K562 (cell line): Measurements from ENCODE around the gene TPX2. TPM values are rescaled to one million over a fixed set of nuclear protein-coding genes. Genes with fewer than 3 reads are reported as not detected.

Source experiments
- ARID4B ChIP-seq: sonication (generic); formaldehyde crosslinking; IDR thresholded peaks from 2 replicates; pipeline ENCODE4 v1.8.0; 2022; ENCODE audit warnings: mild to moderate bottlenecking, missing genetic modification reagents
- DDX20 ChIP-seq: fragments of 450-650 bp; IDR thresholded peaks from 2 replicates; pipeline ENCODE4 v1.6.1; 2016; ENCODE audit warnings: missing genetic modification characterization, low read depth, mild to moderate bottlenecking, missing compliant biosample characterization, moderate library complexity
- E2F1 ChIP-seq: sonication (generic); formaldehyde crosslinking; IDR thresholded peaks from 2 replicates; pipeline ENCODE4 v1.8.1; 2023; ENCODE audit warnings: mild to moderate bottlenecking, missing genetic modification reagents, moderate library complexity
- E2F3 ChIP-seq: fragments of 250-450 bp; sonication (Bioruptor Pico); IDR thresholded peaks from 2 replicates; pipeline ENCODE4 v1.4.0; 2020; ENCODE audit warnings: mild to moderate bottlenecking
- E2F5 ChIP-seq: sonication (generic); formaldehyde crosslinking; IDR thresholded peaks from 2 replicates; pipeline ENCODE4 v1.8.0; 2022; ENCODE audit warnings: mild to moderate bottlenecking, missing genetic modification reagents
- E4F1 ChIP-seq: fragments of 250-450 bp; sonication (Bioruptor Pico); IDR thresholded peaks from 2 replicates; pipeline ENCODE4 v1.5.0; 2021; ENCODE audit warnings: mild to moderate bottlenecking, borderline replicate concordance
- RB1 ChIP-seq: fragments of 450-650 bp; IDR thresholded peaks from 2 replicates; pipeline ENCODE4 v1.6.1; 2017; ENCODE audit warnings: low read depth, mild to moderate bottlenecking
- SMAD1 ChIP-seq: fragments of 150-350 bp; IDR thresholded peaks from 2 replicates; pipeline ENCODE4 v1.6.1; 2014; ENCODE audit warnings: low read length, low read depth; ENCODE audit not compliant: partially characterized antibody
- SMC3 ChIP-seq: conservative IDR thresholded peaks from 2 replicates; pipeline ENCODE4 v1.6.1; 2011; ENCODE audit warnings: low read depth, low read length, improper control_type of control experiment; ENCODE audit not compliant: insufficient read depth
- ZBTB5 ChIP-seq: fragments of 450-650 bp; IDR thresholded peaks from 2 replicates; pipeline ENCODE4 v1.6.1; 2017; ENCODE audit warnings: antibody characterized with exemption
- ZBTB7A ChIP-seq: IDR thresholded peaks from 2 replicates; pipeline ENCODE4 v1.6.1; 2011; ENCODE audit warnings: low read depth, mild to moderate bottlenecking, low read length, moderate library complexity, borderline replicate concordance; ENCODE audit not compliant: control insufficient read depth
- ZNF274 ChIP-seq: IDR thresholded peaks from 2 replicates; pipeline ENCODE4 v1.6.1; 2011; ENCODE audit warnings: low read depth, mild to moderate bottlenecking, low read length, moderate library complexity, borderline replicate concordance
- ZNF3 ChIP-seq: fragments of 250-450 bp; sonication (Bioruptor Pico); IDR thresholded peaks from 2 replicates; pipeline ENCODE4 v1.5.0; 2021; ENCODE audit warnings: mild to moderate bottlenecking, moderate library complexity
- ZNF408 ChIP-seq: fragments of 250-450 bp; sonication (Bioruptor Pico); IDR thresholded peaks from 2 replicates; pipeline ENCODE4 v1.4.0; 2020; ENCODE audit warnings: low read depth, mild to moderate bottlenecking, moderate library complexity
- ZZZ3 ChIP-seq: fragments of 450-650 bp; IDR thresholded peaks from 2 replicates; pipeline ENCODE4 v1.6.1; 2016; ENCODE audit warnings: antibody characterized with exemption, mild to moderate bottlenecking, moderate library complexity
- polyA plus RNA-seq, 8 experiments: library from polyadenylated mRNA; depleted of rRNA in 4 of 8; stranded (reverse) in 5 of 8; unstranded in 3 of 8; fragments of >200 nt; fragmentation: Nextera tagmentation in 2 of 8; fragmentation: Illumina TruSeq in 1 of 8; extraction: Ambion mirVana in 2 of 8; extraction: Trizol in 1 of 8; gene quantifications; 2 replicates each; pipeline versions ENCODE4 v1.2.1 to v1.2.3, GENCODE V29; 2011 to 2014; ENCODE audit warnings: inconsistent platforms in 1 of 8, missing spikeins in 1 of 8
- total RNA-seq, 7 experiments: library from RNA; depleted of rRNA in 6 of 7; stranded (reverse); fragments of >200 nt in 6 of 7; fragmentation: Illumina TruSeq in 2 of 7; extraction: Trizol in 2 of 7; gene quantifications; 2 replicates each; pipeline versions ENCODE4 v1.2.1 to v1.2.3, GENCODE V29; 2011 to 2021; ENCODE audit warnings: low replicate concordance in 1 of 7

Gene TPX2
- total and polyA plus RNA-seq, 9 of the 15 experiments (the other 6 are each of a cell fraction or from before 2014, with no cell fraction given): 48.0 to 241 (median 133) TPM

- no peak for TF ChIP-seq ARID4B (CRISPR knock-in tag)
- no peak for TF ChIP-seq ZZZ3
- no peak for TF ChIP-seq E2F3 (CRISPR knock-in tag)
- 0 out of 2 replicates have a peak, but pooled peaks have one; percentile 22 for TF ChIP-seq SMC3
- TF ChIP-seq E2F5 (CRISPR knock-in tag): no peak
- TF ChIP-seq E4F1: no peak
- TF ChIP-seq SMAD1: no peak
- TF ChIP-seq RB1: peak; percentile 46; the same call in 1 of the 2 replicates
- TF ChIP-seq ZNF3 (CRISPR knock-in tag): no peak
- TF ChIP-seq ZBTB7A: peak; percentile 30; the same call in 1 of the 2 replicates
- no peak for TF ChIP-seq ZNF408 (CRISPR knock-in tag)
- TF ChIP-seq ZBTB5: no peak
- TF ChIP-seq E2F1: no peak
- TF ChIP-seq ZNF274: no peak
- TF ChIP-seq DDX20 (tag): no peak
These were observed 94.2 kb downstream of the TPX2 start (continued) for GRCh38 chr20:31833130-31833930.
